ENCODE results near the gene EPHB1. TPM values are rescaled to one million over a fixed set of nuclear protein-coding genes. Genes with fewer than 3 reads are reported as not detected.

EPHB1 gene
- total RNA-seq, 2 donors from 2014 or later: 0.68 to 0.71 TPM

DNA sequence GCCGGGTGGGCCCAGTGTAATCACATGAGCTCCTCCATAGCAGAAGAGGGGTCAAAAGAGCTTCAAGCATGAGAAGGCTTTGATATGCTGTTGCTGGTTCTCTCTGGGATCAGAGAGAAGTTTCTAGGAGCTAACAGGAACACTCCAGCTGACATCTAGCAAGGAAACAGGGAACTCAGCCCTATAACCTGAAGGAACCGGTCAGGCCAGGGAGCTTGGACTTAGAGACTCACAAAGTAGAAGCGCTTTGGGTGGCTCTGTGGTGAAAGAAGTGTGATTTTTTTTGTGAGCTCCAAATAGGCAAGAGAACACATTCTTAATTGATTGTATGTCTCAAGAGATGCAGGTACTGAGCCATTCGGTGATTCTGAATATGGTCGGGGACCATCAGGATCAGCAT lies 26.2 kb upstream of the EPHB1 start:
- no peaks in the 10 kb centered on the region for H3K4me1 ChIP-seq (ENCODE audit: control insufficient read depth in 1 of 2, low read depth in 2 of 2)
- H3K4me3 ChIP-seq: no peak overlapping the region
- DNase-seq (ENCODE audit: low spot score): no peak
- no peak for ATAC-seq (ENCODE audit: insufficient number of reproducible peaks, low FRiP score, low read depth)
- no peak overlapping the region for H3K27ac ChIP-seq
- TF ChIP-seq, protein P1, sequence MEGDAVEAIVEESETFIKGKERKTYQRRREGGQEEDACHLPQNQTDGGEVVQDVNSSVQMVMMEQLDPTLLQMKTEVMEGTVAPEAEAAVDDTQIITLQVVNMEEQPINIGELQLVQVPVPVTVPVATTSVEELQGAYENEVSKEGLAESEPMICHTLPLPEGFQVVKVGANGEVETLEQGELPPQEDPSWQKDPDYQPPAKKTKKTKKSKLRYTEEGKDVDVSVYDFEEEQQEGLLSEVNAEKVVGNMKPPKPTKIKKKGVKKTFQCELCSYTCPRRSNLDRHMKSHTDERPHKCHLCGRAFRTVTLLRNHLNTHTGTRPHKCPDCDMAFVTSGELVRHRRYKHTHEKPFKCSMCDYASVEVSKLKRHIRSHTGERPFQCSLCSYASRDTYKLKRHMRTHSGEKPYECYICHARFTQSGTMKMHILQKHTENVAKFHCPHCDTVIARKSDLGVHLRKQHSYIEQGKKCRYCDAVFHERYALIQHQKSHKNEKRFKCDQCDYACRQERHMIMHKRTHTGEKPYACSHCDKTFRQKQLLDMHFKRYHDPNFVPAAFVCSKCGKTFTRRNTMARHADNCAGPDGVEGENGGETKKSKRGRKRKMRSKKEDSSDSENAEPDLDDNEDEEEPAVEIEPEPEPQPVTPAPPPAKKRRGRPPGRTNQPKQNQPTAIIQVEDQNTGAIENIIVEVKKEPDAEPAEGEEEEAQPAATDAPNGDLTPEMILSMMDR (IDR thresholded peaks at IDR 0.05): no peak
- H3K27me3 ChIP-seq (replicated peaks; ENCODE audit: insufficient read depth): no peaks in the 10 kb centered on the region
- no peaks in the 10 kb centered on the region for H3K36me3 ChIP-seq
- H3K9me3 ChIP-seq: no peaks in the 10 kb centered on the region

DNA sequence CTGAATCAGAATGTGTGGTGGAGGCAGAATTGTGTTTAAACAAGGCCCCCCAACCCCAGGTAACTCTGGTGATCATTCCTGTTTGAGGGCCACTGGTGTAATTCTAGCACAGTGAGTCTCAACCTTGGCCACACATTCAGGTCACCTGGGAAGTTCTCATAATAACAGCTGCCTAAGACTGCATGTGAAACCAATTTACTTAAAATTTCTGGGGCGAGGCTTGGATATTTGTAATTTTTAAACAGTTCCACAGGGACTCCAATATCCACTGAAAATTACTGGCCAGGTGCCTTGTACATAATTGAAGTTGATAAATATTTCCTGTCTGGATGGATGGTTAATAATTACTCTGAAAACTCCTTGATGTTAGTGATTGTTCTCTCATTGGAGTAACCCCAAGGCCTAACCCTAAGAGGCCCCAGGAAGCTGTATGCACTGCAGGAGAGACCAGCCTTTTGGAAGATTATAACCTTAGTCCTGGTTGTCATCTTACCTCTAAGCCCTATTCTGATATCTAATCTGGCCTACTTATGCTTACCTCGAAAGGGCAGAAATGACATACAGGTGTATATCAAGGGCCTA lies 25.7 kb upstream of the EPHB1 start:
- Histone ChIP-seq H3K4me3 (no peak overlapping the region), H3K36me3 (no peaks in the 10 kb centered on the region), H3K27me3 (replicated peaks; ENCODE audit: insufficient read depth) (no peaks in the 10 kb centered on the region), H3K27ac (no peak overlapping the region), H3K4me1 (ENCODE audit: control insufficient read depth in 1 of 2, low read depth in 2 of 2) (no peaks in the 10 kb centered on the region), H3K9me3 (no peaks in the 10 kb centered on the region)
- TF ChIP-seq, protein P1 (IDR thresholded peaks at IDR 0.05): no peak
- DNase-seq (ENCODE audit: low spot score) (no peak), ATAC-seq (ENCODE audit: insufficient number of reproducible peaks, low FRiP score, low read depth) (no peak)

DNA sequence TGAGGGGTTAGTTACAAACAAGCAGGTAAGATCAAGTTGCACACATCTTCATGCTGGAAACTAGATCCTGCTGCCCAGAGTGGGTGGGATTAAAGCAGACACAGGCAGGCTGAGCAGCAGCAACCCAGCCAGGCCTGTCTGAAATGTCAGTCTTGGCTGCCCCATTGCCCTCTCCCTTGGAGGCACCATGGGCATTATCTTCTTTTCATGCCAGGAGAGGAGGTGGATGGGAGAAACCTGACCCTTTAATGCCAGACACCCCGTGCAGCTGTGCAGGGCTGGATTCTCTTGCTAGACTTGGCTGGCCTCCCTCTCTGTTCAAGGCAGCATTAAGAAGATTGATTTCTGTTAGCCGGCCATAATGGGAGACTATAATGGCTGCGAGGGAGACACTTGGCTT lies 23.0 kb upstream of the EPHB1 start:
- H3K27me3 ChIP-seq (replicated peaks; ENCODE audit: insufficient read depth): no peaks in the 10 kb centered on the region
- H3K4me1 ChIP-seq (ENCODE audit: control insufficient read depth in 1 of 2, low read depth in 2 of 2): no peaks in the 10 kb centered on the region
- no peak overlapping the region for H3K27ac ChIP-seq
- no peak for DNase-seq (ENCODE audit: low spot score)
- H3K9me3 ChIP-seq: no peaks in the 10 kb centered on the region
- H3K4me3 ChIP-seq: no peak overlapping the region
- TF ChIP-seq, protein P1 (IDR thresholded peaks at IDR 0.05): no peak
- no peaks in the 10 kb centered on the region for H3K36me3 ChIP-seq
- ATAC-seq (ENCODE audit: insufficient number of reproducible peaks, low FRiP score, low read depth): no peak

DNA sequence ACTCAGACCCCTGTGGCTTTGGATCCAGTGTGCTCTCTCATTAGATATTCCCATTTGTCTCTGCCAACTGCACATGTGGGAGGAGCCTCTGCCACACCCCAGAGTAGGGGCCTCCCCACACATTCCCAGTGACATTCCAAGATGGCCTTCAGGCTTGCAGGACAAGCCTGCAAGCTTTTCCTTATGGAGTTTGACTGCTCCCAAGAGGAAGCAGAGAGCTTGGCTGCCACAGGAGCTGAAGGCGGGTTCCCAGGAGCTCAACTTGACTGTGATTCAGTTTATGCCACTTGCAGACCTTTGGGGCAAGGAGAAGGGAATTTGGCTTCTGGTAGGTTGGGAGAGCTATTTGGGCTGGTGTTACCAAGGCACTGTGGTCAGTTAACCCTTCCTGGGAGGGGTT lies 22.5 kb upstream of the EPHB1 start:
- no peaks in the 10 kb centered on the region for H3K36me3 ChIP-seq
- no peaks in the 10 kb centered on the region for H3K4me1 ChIP-seq (ENCODE audit: control insufficient read depth in 1 of 2, low read depth in 2 of 2)
- no peaks in the 10 kb centered on the region for H3K9me3 ChIP-seq
- no peaks in the 10 kb centered on the region for H3K27me3 ChIP-seq (replicated peaks; ENCODE audit: insufficient read depth)
- ATAC-seq (ENCODE audit: insufficient number of reproducible peaks, low FRiP score, low read depth) (no peak), DNase-seq (ENCODE audit: low spot score) (no peak)
- TF ChIP-seq, protein P1 (IDR thresholded peaks at IDR 0.05): no peak
- no peak overlapping the region for H3K4me3 ChIP-seq
- no peak overlapping the region for H3K27ac ChIP-seq

DNA sequence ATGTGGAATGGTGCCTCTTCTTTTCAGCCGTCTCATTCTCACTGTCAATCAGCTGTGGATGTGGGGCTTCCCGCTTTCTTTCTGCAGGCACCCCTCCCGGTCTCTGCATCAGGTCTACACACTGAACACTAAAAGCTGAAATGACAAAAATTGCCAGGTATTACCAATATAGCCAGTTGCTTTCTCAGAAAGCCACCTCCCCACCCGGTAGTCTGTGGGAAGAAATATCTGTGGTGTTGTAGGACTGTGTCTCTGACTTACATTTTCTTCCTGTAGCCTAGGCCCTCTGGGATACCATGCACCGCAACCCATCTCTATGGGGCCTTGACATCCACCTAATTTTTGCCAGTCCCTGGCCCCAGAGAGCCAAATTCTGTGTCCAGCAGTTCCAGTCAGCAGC lies 19.2 kb upstream of the EPHB1 start:
- H3K27me3 ChIP-seq (replicated peaks; ENCODE audit: insufficient read depth): no peaks in the 10 kb centered on the region
- no peaks in the 10 kb centered on the region for H3K36me3 ChIP-seq
- no peak overlapping the region for H3K27ac ChIP-seq
- ATAC-seq (ENCODE audit: insufficient number of reproducible peaks, low FRiP score, low read depth) (no peak), DNase-seq (ENCODE audit: low spot score) (no peak)
- H3K4me1 ChIP-seq (ENCODE audit: control insufficient read depth in 1 of 2, low read depth in 2 of 2): no peaks in the 10 kb centered on the region
- no peaks in the 10 kb centered on the region for H3K9me3 ChIP-seq
- no peak overlapping the region for H3K4me3 ChIP-seq
- TF ChIP-seq, protein P1 (IDR thresholded peaks at IDR 0.05): no peak
